ENCODE data around the gene RNF224. TPM values are rescaled to one million over a fixed set of nuclear protein-coding genes. Genes with fewer than 3 reads are reported as not detected.
"Not testable (repeated sequence)": the region's sequence is repeated elsewhere in the genome, so short reads cannot be mapped to it uniquely, and the experiment has no call there.

RNF224 gene
- total RNA-seq, 2 experiments from 2014 or later = not detected

DNA sequence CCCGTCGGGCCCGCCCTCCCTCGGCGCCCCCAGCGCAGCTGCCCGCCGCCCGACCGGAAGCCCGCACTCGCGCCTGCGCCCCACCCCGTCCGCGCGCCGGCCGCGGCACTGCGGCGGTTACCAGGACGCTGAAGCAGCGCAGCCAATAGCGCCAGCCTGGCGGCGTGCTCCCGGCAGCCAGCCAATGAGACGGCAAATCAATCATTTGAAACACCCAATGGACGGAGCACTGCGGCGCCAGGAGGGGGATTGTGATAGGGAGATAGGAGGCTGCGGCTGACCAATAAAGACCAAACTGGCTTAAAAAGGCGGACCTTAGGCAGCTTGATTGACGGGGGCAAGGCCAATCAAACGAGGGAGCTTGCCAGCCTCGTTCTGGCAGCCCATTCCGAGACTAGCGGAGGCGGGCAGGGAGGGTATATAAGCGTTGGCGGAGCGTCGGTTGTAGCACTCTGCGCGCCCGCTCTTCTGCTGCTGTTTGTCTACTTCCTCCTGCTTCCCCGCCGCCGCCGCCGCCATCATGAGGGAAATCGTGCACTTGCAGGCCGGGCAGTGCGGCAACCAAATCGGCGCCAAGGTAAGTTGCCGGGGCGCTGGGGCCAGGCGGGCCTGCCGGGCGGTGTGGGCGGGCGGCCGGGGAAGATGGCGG is 13.7 kb downstream of the RNF224 start, which contains the start of gene TUBB4B:
Gene TUBB4B (plus strand): TSS at position 447 of the 649 bp plus-strand sequence. CDS start 74 bp downstream, at position 521.
- DNase-seq = peak; percentile 99
- Mint-ChIP-seq H3K4me1 (ENCODE audit: low read depth) (peaks cover 34% of the 10 kb centered on the region), H3K27me3 (ENCODE audit: low read depth) (no peaks in the 10 kb centered on the region), H3K9me3 (no peaks in the 10 kb centered on the region), H3K36me3 (ENCODE audit: low read depth) (peaks cover 22% of the 10 kb centered on the region), H3K27ac (peak within 1 kb of the TSS; percentile 94), H3K4me3 (peak within 1 kb of the TSS; percentile 88)
- CTCF ChIA-PET = interaction anchor here (1.1 kb wide), 1 partner anchor 111 kb away, joined by 3 read pairs; no protein-coding TSS in a partner anchor
- intact Hi-C loops (cut with micrococcal nuclease) = loop anchor here (1.0 to 10.0 kb wide), 8 partner anchors 14 to 829 kb away; partner anchors contain the start of genes ANAPC2, ENTR1, NELFB and PMPCA

DNA sequence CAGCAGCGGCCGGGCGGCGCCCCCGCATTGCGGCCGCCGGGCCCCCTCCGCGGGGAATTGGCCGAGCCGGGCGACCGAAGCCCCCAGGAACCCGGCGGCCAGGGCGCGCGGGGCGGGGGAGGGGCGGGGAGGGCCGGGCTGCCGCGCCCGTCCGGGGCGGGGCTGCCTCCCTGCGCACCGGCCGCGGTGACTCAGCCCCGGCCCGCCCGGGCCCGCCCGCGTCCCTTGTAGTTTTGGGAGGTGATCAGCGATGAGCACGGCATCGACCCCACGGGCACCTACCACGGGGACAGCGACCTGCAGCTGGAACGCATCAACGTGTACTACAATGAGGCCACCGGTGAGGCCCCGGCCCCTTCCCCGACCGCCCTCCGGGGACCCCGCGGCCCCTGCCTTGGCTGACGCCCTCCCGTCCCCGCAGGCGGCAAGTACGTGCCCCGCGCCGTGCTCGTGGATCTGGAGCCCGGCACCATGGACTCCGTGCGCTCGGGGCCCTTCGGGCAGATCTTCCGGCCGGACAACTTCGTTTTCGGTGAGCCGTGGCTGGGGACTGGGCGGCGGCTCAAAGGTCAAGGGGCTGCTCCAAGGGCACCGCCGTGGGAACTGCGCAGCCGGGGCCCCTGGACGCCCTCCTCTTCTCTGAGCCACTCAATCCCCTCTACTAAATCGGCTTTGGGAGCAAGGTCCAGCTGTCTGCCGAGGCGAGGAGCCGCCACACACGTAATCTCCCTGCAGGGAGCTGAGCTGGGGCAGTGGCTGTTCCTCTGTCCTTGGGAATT is 14.4 kb downstream of the RNF224 start:
- CTCF ChIA-PET = interaction anchor here (1.2 kb wide), 1 partner anchor 293 kb away, joined by 3 read pairs; no protein-coding TSS in a partner anchor
- H3K4me3 Mint-ChIP-seq = peak overlapping the region; percentile 79
- DNase-seq = peak; percentile 73
- H3K4me1 Mint-ChIP-seq (ENCODE audit: low read depth) = peaks cover 32% of the 10 kb centered on the region
- H3K36me3 Mint-ChIP-seq (ENCODE audit: low read depth) = peaks cover 22% of the 10 kb centered on the region
- peak overlapping the region; percentile 74 for H3K27ac Mint-ChIP-seq
- intact Hi-C loops (cut with micrococcal nuclease) = loop anchor here (1.0 to 10.0 kb wide), 8 partner anchors 14 to 829 kb away; partner anchors contain the start of genes ANAPC2, ENTR1, NELFB and PMPCA
- H3K9me3 Mint-ChIP-seq = no peaks in the 10 kb centered on the region
- no peaks in the 10 kb centered on the region for H3K27me3 Mint-ChIP-seq (ENCODE audit: low read depth)

DNA sequence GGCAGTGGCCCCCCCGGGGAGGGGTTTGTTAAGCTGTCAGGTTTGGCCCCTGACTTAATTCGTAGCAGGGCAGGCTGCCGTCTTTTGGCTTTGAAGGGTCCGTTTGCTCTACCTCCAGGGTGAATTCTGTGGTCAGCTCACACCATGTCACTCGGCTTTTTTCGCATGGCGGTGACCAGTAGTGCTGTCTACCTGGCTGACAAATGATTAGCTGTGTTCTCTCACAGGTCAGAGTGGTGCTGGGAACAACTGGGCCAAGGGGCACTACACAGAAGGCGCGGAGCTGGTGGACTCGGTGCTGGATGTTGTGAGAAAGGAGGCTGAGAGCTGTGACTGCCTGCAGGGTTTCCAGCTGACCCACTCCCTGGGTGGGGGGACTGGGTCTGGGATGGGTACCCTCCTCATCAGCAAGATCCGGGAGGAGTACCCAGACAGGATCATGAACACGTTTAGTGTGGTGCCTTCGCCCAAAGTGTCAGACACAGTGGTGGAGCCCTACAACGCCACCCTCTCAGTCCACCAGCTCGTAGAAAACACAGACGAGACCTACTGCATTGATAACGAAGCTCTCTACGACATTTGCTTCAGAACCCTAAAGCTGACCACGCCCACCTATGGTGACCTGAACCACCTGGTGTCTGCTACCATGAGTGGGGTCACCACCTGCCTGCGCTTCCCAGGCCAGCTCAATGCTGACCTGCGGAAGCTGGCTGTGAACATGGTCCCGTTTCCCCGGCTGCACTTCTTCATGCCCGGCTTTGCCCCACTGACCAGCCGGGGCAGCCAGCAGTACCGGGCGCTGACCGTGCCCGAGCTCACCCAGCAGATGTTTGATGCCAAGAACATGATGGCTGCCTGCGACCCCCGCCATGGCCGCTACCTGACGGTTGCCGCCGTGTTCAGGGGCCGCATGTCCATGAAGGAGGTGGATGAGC is 15.2 kb downstream of the RNF224 start:
- no peaks in the 10 kb centered on the region for H3K27me3 Mint-ChIP-seq (ENCODE audit: low read depth)
- CTCF ChIA-PET = interaction anchor here (1.2 kb wide), 1 partner anchor 294 kb away, joined by 3 read pairs; no protein-coding TSS in a partner anchor
- H3K36me3 Mint-ChIP-seq (ENCODE audit: low read depth) = peaks cover 22% of the 10 kb centered on the region
- H3K4me1 Mint-ChIP-seq (ENCODE audit: low read depth) = peaks cover 29% of the 10 kb centered on the region
- H3K27ac Mint-ChIP-seq = peak overlapping the region; percentile 74
- DNase-seq = no peak
- intact Hi-C loops (cut with micrococcal nuclease) = loop anchor here (5.0 to 10.0 kb wide), 4 partner anchors 40 to 830 kb away; partner anchors contain the start of genes ANAPC2, ENTR1, PMPCA and SEC16A
- peak overlapping the region; percentile 79 for H3K4me3 Mint-ChIP-seq
- no peaks in the 10 kb centered on the region for H3K9me3 Mint-ChIP-seq

DNA sequence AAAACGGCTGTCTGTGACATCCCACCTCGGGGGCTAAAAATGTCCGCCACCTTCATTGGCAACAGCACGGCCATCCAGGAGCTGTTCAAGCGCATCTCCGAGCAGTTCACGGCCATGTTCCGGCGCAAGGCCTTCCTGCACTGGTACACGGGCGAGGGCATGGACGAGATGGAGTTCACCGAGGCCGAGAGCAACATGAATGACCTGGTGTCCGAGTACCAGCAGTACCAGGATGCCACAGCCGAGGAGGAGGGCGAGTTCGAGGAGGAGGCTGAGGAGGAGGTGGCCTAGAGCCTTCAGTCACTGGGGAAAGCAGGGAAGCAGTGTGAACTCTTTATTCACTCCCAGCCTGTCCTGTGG is 15.9 kb downstream of the RNF224 start:
- peaks cover 22% of the 10 kb centered on the region for H3K36me3 Mint-ChIP-seq (ENCODE audit: low read depth)
- not testable (repeated sequence) for DNase-seq; H3K9me3 Mint-ChIP-seq; H3K27me3 Mint-ChIP-seq (ENCODE audit: low read depth)
- H3K27ac Mint-ChIP-seq = peak overlapping the region; percentile 24
- CTCF ChIA-PET = interaction anchor here (1.2 kb wide), 1 partner anchor 295 kb away, joined by 3 read pairs; no protein-coding TSS in a partner anchor
- peak overlapping the region; percentile 21 for H3K4me3 Mint-ChIP-seq
- intact Hi-C loops (cut with micrococcal nuclease) = loop anchor here (5.0 to 10.0 kb wide), 4 partner anchors 41 to 831 kb away; partner anchors contain the start of genes ANAPC2, ENTR1, PMPCA and SEC16A
- peaks cover 25% of the 10 kb centered on the region for H3K4me1 Mint-ChIP-seq (ENCODE audit: low read depth)

DNA sequence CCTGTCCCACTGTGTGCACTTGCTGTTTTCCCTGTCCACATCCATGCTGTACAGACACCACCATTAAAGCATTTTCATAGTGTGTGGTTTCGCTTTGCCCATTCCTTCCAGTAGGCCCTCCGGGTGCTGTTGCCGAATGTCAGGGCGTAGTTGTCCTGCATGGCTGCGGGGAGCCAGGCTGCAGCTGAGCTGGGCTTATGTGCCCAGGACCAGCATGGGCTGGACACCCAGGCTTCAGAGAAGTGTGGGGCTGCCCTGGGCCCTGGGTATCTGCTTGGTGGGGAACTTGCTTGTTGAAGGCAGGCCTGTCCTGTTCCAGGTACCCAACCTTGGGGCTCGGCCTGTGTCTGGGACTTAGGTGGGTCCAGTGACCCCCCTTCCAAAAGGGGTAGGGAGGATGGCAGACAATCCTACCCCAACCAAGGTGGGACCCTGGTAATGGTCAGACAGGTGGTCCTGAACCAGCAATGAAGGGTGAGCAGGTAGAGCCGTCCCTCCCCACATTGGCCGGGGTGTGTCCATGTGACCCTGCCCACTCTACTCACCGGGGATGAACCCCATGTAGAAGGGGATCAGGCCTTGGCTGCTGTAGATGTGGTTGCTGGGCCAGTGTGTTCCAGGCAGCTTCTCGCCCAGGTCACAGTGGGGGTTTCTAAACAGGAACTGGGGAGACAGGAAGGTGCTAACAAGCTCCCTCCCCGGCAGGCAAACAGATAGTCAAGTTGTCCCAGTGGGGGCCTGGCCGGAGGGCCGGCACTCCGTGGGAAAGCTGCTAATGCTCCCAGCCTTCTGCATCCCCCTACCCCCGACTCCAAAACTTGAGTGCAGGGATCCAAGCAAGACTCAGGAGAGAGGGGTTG is 16.6 kb downstream of the RNF224 start:
- Mint-ChIP-seq H3K9me3 (no peaks in the 10 kb centered on the region), H3K27me3 (ENCODE audit: low read depth) (no peaks in the 10 kb centered on the region), H3K4me3 (peak overlapping the region; percentile 21), H3K36me3 (ENCODE audit: low read depth) (peaks cover 22% of the 10 kb centered on the region), H3K4me1 (ENCODE audit: low read depth) (peaks cover 21% of the 10 kb centered on the region), H3K27ac (no peak overlapping the region)
- intact Hi-C loops (cut with micrococcal nuclease) = loop anchor here (5.0 to 10.0 kb wide), 4 partner anchors 42 to 832 kb away; partner anchors contain the start of genes ANAPC2, ENTR1, PMPCA and SEC16A
- DNase-seq = no peak
- CTCF ChIA-PET = no interaction called here

DNA sequence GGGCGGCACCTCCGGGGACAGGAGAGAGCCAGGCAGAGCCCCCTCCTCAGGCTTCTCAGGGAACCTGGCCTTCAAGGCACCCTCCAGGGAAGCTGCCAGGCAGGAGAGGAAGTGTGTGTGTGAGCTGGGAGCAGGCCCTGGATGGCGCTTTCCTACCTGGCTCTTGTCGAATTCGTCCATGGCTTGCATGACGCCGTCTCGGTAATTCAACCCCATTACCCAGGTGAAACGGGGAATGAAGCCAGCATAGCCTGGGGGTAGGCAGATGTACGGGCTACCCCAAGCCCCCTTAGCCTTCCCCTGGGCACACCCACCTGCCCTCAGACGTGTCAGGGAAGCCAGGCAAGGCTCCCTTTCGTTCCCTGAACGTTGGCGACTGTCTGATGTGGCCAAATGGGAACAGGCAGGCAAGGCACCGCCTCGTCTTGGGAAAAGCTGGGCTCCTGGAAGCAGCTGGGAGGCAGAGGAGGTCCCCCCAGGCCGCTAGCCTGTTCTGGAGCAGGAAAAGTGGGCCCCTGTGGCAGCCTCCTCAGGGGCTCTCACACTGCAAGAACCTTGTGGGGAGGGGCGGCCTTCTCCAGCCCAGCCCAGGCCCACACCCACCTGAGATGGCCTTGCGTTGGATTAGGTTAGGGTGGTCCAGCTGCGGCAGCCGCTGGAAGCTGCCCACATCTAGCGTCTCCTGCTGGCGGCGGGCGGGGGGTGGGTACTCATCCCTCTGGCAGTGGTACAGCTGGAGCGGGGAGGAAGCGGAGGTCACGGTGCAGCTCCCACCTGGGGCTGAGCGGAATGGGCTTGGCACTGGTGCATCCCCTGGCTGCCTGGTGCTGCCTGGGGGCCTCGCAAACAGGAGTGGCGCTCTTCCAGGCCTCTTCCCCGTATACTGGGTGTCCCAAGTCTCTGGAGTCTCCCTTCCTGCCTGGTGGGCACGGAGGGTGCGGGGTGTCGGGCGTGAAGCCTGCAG is 17.5 kb downstream of the RNF224 start:
- Mint-ChIP-seq H3K9me3 (no peaks in the 10 kb centered on the region), H3K27ac (no peak overlapping the region)
- CTCF ChIA-PET = no interaction called here

DNA sequence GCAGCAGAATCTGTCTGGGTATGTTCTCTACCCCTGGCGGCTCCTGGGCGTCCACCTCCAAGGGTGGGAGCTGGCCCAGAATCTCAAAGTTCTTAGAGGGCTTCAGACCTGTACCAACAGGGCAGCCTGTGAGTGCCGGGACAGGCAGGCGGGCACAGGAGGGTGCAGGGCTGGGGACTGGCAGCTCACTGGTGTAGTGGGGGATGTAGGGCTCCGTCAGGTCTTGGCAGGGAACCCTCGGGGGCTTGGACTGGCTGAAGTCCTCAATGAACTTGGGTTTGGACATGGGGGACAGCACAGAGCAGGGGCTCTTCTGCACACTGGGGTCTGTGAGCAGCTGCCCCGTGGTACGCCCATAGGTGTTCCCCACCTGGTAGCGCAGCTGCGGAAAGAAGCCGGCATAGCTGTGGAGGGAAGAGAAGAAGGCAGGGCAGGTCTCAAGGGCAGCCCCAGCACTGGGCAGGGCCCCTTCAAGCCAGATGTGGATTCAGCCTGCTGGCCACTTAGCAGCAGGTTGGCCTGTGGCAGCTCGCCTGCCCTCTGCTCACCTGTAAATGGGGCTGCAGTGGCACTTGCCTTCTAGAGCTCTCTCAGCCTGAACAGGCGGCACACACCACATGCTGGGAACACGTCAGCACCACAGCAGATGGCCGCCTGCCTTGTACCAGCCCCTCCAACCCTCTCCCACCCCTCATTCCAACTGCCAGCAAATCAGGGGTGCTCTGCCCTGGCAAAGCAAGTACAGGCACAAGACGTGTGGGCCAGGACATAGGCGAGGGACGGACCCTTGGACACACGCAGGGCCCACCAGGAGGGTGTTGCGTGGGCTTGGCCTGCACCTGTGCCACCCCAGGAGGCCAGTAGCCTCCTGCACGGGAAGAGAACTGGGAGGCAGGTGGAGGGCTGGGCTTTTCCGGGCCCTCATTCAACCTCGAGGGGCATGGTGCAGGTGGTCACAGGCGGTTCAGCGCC is 18.4 kb downstream of the RNF224 start:
- intact Hi-C loops (cut with micrococcal nuclease) = loop anchor here (10.0 kb wide), 1 partner anchor 761 kb away; the partner anchor contains the start of gene SEC16A
- no peak overlapping the region for H3K4me3 Mint-ChIP-seq

More for the DNA sequence above, 17.5 kb downstream of the RNF224 start:
- no peak for DNase-seq
- Mint-ChIP-seq H3K27me3 (ENCODE audit: low read depth) (no peaks in the 10 kb centered on the region), H3K4me3 (no peak overlapping the region), H3K4me1 (ENCODE audit: low read depth) (peaks cover 15% of the 10 kb centered on the region), H3K36me3 (ENCODE audit: low read depth) (peaks cover 20% of the 10 kb centered on the region)
- intact Hi-C loops (cut with micrococcal nuclease) = loop anchor here (5.0 to 10.0 kb wide), 4 partner anchors 42 to 832 kb away; partner anchors contain the start of genes ANAPC2, ENTR1, PMPCA and SEC16A

DNA sequence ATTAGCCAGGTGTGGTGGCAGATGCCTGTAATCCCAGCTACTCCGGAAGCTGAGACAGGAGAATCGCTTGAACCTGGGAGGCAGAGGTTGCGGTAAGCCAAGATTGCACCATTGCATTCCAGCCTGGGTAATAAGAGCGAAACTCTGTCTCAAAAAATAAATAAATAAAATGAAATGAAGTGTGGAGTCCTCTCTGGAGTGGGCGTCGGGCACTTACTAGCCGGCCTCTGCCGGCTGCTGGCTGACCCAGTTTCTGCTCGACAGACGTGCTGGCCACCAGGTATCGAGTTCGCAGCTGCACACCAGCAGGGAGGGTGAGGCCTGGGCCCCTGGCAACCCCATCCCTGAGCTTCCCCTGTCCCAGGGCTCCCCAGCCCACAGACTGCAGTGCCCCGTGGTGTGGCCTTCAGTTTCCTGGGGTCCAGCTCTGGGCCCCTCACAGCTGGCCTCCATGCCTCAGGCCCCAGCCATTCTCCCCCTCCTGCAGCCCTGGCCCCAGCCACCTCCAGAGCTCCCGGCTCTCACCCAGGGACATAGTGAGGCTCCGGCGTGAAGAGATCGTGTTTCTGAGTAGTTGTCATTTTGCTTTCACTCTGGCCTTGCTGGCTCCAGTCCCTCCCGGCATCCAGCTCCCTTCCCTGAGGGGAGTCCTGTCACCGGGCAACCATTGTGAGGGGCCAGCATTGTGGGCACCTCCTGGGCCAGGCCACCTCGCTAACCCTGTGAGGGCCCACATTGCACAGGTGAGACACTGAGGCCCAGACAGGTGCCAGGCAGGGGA is 20.0 kb downstream of the RNF224 start:
- no peaks in the 10 kb centered on the region for H3K9me3 Mint-ChIP-seq
- peaks cover 11% of the 10 kb centered on the region for H3K4me1 Mint-ChIP-seq (ENCODE audit: low read depth)
- intact Hi-C loops (cut with micrococcal nuclease) = loop anchor here (10.0 kb wide), 1 partner anchor 763 kb away; the partner anchor contains the start of gene SEC16A
- H3K27ac Mint-ChIP-seq = no peak overlapping the region
- CTCF ChIA-PET = interaction anchor here (1.1 to 1.5 kb wide), 2 partner anchors 9 to 11 kb away, joined by 3 to 4 read pairs; no protein-coding TSS in a partner anchor
- peaks cover 11% of the 10 kb centered on the region for H3K36me3 Mint-ChIP-seq (ENCODE audit: low read depth)
- H3K4me3 Mint-ChIP-seq = no peak overlapping the region
- H3K27me3 Mint-ChIP-seq (ENCODE audit: low read depth) = no peaks in the 10 kb centered on the region
- no peak for DNase-seq

More for the DNA sequence above, 18.4 kb downstream of the RNF224 start:
- DNase-seq = no peak
- no peaks in the 10 kb centered on the region for H3K27me3 Mint-ChIP-seq (ENCODE audit: low read depth)
- peaks cover 20% of the 10 kb centered on the region for H3K36me3 Mint-ChIP-seq (ENCODE audit: low read depth)
- no peak overlapping the region for H3K27ac Mint-ChIP-seq
- no peaks in the 10 kb centered on the region for H3K9me3 Mint-ChIP-seq
- CTCF ChIA-PET = no interaction called here
- peaks cover 13% of the 10 kb centered on the region for H3K4me1 Mint-ChIP-seq (ENCODE audit: low read depth)

DNA sequence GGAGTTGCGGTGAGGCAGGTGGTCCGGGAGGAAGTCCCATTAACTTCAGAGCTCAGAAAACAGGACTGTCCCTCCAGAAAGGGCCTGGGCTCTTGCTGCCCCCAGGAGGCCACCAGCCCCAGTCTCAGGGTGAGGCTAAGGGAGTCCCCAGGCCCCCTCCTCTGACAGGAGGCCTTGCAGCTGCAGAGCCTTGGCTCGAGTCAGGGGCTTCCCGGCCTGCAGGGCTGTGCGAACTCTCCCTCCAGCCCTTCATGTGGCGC is 20.5 kb downstream of the RNF224 start:
- H3K27me3 Mint-ChIP-seq (ENCODE audit: low read depth) = no peaks in the 10 kb centered on the region
- intact Hi-C loops (cut with micrococcal nuclease) = loop anchor here (10.0 kb wide), 1 partner anchor 763 kb away; the partner anchor contains the start of gene SEC16A
- H3K36me3 Mint-ChIP-seq (ENCODE audit: low read depth) = peaks cover 6% of the 10 kb centered on the region
- no peak for DNase-seq
- no peak overlapping the region for H3K4me3 Mint-ChIP-seq
- no peak overlapping the region for H3K27ac Mint-ChIP-seq
- peaks cover 5% of the 10 kb centered on the region for H3K4me1 Mint-ChIP-seq (ENCODE audit: low read depth)
- CTCF ChIA-PET = interaction anchor here (1.5 kb wide), 1 partner anchor 9 kb away, joined by 4 read pairs; no protein-coding TSS in a partner anchor
- no peaks in the 10 kb centered on the region for H3K9me3 Mint-ChIP-seq

All from activated naive CD4-positive, alpha-beta T cell treated with anti-CD3 and anti-CD28 coated beads for 36 hours (primary cell).